GM18858 (cell line): ENCODE data around the gene RIMKLB.
"Not testable (repeated sequence)": the region's sequence is repeated elsewhere in the genome, so short reads cannot be mapped to it uniquely, and the experiment has no call there.

Experiments
- ATAC-seq: cut with Tn5 transposase; IDR thresholded peaks from one replicate; pipeline ENCODE4 v1.9.1; 2021; ENCODE audit not compliant: unreplicated experiment

RIMKLB gene

GRCh38 chr12:8689681-8690080 is 8.1 kb upstream of the RIMKLB start:
- ATAC-seq: no peak

- no peak for ATAC-seq
Observed at GRCh38 chr12:8692573-8692972, 5.2 kb upstream of the RIMKLB start.

DNA sequence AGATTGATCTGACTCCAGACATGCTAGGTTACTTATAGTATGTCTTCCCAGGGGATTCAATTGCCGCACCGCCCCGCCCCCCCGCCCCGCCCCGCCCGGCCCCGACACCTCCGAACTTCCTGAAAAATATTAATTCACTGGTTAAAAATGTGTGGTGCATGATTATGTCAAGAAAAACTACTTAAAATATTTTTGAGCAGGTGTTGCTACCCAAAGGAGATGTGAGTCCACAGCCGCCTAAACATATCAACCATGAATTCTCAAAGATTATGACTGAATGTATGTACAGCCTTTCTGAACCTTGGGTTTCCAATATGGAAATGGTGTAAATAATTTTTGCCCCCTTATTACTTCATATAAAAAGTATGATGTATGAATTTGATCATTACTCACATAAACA is 2.7 kb upstream of the RIMKLB start:
- no peak for ATAC-seq

GRCh38 chr12:8696442-8697090 is 1.2 kb upstream of the RIMKLB start:
- no peak for ATAC-seq

DNA sequence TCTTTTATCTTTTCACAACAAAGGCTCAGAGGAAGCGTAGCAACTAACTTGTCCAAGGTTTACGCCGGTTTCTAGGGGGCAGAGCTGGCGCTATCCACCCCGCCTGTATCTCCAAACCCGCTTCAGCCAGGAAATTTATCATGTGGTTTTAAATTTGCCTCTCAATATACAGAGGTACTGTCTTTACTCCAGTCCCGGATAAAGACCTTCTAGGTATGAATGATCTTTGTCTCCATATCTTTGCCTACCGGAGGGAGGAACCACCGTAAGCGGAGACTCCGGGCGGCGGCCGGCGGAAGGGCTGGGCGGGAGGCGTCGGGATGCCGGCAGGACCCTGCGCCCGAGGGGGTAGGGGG is 693 bp upstream of the RIMKLB start:
- no peak for ATAC-seq

- no peak for ATAC-seq
Observed at GRCh38 chr12:8698132-8698851, 501 bp downstream of the RIMKLB start.

- ATAC-seq: no peak
Observed at GRCh38 chr12:8698879-8699278, 1.1 kb downstream of the RIMKLB start.

DNA sequence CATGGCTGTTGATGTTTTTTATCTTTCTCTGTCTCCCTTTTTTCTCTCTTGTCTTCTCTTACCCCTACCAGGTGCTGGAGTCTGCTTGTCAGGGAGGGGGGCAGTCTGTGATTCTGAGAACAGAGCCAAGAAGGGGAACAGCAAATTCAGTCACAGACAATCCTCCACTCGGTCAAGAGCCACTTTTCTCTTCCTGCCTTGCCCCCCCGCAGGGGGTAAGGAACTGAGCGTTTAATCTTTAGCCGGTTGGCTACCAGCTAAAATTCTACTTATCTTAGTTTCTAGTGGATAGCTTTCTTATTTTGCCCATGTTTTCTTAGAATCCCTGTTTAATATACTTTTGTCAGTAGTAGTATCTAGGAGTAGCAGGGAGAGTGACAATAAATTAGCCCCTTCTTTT is 1.9 kb downstream of the RIMKLB start:
- ATAC-seq: no peak

GRCh38 chr12:8701046-8701660 is 3.4 kb downstream of the RIMKLB start:
- ATAC-seq: no peak

GRCh38 chr12:8702159-8702558 is 4.4 kb downstream of the RIMKLB start:
- ATAC-seq: no peak

DNA sequence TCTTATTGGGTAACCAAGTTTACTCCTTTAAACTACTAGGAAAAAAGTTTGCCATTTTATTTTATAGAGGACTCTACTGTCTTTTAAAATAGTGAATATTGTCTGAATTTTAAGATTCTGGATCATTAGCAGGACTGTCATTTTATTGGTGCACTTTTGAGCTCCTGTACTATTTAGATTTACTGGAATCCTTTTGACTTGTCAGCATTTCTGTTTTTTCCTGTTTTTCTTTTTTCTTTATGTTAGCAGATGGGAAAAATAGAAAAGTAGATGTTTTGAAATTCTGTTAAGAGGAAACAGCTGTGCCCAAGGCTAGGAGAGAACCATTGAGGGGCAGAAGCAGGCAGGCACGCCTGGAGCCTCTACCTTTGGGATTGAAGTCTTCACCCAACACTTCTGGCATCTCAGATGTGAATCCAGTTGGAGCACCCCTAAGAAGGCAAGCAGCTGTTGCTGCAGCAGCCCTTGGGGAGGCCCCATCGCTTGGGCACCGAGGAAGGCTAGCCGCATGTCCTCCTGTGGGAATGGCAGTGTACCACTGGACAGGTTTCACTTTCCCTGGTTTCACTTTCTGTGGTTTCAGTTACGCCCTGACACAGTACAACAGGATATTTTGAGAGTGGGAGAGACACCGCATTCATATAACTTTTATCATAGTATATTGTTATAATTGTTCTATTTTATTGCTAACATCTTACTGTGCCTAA is 11.5 kb downstream of the RIMKLB start:
- ATAC-seq: no peak

- no peak for ATAC-seq
Observed at GRCh38 chr12:8712572-8712971, 14.8 kb downstream of the RIMKLB start.

DNA sequence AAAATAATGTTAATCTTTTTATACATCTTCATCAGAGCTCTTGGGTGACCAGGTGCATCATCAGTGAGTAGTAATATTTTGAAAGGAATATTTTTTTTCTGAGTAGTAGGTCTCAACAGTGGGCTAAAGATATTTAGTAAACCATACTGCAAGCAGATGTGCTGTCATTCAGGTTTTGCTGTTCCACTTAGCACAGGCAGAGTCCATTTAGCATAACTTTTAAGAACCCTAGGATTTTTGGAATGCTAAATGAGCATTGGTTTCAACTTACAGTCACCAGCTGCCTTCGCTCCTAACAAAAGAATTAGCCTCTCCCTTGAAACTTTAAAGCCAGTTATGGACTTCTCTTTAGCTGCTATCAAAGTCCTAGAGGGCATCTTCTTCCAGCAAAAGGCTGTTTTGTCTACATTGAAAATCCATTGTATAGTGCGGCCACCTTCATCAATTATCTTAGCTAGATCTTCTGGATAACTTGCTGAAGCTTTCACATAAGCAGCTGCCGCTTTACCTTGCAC is 24.6 kb downstream of the RIMKLB start:
- no peak for ATAC-seq

- no peak for ATAC-seq
Observed at GRCh38 chr12:8734873-8735381, 37.1 kb downstream of the RIMKLB start.

DNA sequence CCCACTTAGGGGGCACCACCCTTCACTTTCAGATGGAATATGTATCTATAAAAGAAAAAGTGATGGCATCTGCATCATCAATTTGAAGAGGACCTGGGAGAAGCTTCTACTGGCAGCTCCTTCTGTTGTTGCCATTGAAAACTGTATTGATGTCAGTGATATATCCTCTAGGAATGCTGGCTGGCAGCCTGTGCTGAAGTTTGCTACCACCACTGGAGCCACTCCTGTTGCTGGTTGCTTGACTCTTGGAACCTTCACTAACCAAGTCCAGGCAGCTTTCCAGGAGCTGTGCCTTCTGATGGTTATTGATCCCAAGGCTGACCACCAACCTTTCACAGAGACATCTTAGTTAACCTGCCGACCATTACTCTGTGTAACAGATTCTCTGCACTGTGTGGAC is 44.7 kb downstream of the RIMKLB start:
- ATAC-seq: no peak

GRCh38 chr12:8743121-8743520 is 45.3 kb downstream of the RIMKLB start:
- not testable (repeated sequence) for ATAC-seq

- not testable (repeated sequence) for ATAC-seq
Observed at GRCh38 chr12:8745631-8746030, 47.8 kb downstream of the RIMKLB start.

DNA sequence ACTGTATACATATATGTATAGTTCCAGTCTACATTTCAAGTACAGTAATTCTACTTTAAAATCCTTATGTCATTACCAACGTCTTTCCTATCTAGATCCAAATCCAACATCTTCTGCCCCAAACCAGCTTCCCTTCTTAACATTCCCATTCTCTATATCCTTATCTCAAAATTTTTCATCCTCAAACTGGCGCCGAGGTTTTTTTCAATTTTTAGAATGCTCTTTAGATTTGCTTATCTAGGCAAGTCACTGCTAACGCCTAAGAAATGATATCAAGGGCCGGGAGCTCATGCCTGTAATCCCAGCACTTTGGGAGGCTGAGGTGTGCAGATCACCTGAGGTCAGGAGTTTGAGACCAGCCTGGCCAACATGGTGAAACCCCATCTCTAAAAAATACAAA is 48.3 kb downstream of the RIMKLB start:
- ATAC-seq: no peak

DNA sequence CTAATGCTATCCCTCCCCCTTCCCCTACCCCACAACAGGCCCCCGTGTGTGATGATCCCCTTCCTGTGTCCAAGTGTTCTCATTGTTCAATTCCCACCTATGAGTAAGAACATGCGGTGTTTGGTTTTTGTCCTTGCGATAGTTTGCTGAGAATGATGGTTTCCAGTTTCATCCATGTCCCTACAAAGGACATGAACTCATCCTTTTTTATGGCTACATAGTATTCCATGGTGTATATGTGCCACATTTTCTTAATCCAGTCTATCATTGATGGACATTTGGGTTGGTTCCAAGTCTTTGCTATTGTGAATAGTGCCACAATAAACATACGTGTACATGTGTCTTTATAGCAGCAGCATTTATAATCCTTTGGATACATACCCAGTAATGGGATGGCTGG is 62.3 kb downstream of the RIMKLB start:
- ATAC-seq: not testable (repeated sequence)

DNA sequence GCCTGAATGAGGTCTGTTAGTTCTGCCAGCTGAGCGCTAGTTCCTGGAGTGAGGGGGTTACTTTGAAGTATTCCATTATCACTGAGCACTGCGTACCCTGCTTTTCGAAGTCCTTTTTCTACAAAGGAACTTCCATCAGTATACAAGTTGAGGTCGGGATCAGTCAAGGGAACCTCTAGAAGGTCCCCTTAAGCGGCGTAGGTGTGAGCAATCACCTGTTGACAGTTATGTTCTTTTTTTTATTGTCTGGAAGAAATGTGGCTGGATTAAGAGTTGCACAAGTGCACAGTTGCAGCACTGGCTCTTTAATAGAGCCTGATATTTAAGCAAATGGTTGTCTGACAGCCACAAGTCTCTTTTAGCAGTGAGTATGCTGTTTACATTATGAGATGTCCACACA is 64.9 kb downstream of the RIMKLB start:
- ATAC-seq: not testable (repeated sequence)

DNA sequence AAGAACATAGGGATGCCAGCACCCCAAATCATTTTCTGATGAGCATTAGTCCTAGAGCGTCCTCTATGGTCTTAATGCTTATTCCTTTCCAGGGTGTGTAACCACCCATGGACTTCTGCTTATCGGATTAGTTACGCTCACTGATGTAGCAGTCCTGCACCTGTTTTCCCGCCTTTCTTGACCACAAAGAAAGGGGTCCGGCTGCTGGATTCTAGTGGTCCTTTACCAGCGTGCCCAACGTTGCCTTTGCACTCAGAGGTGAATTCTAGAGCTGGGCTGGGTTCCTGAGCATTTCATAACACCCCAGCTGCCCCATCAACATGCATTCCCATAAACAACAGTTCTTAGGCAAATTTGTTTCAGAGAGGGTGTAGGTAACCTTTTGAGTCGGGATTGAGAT is 68.3 kb downstream of the RIMKLB start:
- not testable (repeated sequence) for ATAC-seq
